HepG2 (cell line): ENCODE results near the gene RALB. TPM values are rescaled to one million over a fixed set of nuclear protein-coding genes. Genes with fewer than 3 reads are reported as not detected.

Experiments used
- FIP1L1 ChIP-seq: fragments of 200-400 bp; formaldehyde crosslinking; IDR thresholded peaks from 2 replicates; pipeline ENCODE4 v1.6.1; 2018; ENCODE audit warnings: low read depth, mild to moderate bottlenecking, low read length, moderate library complexity, borderline replicate concordance; ENCODE audit not compliant: insufficient read depth
- NFYC ChIP-seq: IDR thresholded peaks from 2 replicates; pipeline ENCODE4 v1.6.1; 2016; ENCODE audit warnings: missing genetic modification reagents, missing compliant biosample characterization
- RNF2 ChIP-seq: fragments of 450-650 bp; conservative IDR thresholded peaks from 2 replicates; pipeline ENCODE4 v1.6.1; 2016; ENCODE audit warnings: low read depth
- SMAD9 ChIP-seq: sonication (generic); formaldehyde crosslinking; IDR thresholded peaks from 2 replicates; pipeline ENCODE4 v1.5.1; 2020; ENCODE audit warnings: mild to moderate bottlenecking, missing genetic modification reagents
- TEAD3 ChIP-seq: optimal IDR thresholded peaks from 2 replicates; pipeline ENCODE3; 2016; ENCODE audit warnings: borderline replicate concordance
- ZNF124 ChIP-seq: sonication (generic); formaldehyde crosslinking; IDR thresholded peaks from 2 replicates; pipeline ENCODE4 v1.4.0; 2020; ENCODE audit warnings: missing genetic modification reagents
- ZSCAN31 ChIP-seq: sonication (generic); formaldehyde crosslinking; IDR thresholded peaks from 2 replicates; pipeline ENCODE4 v1.5.0; 2020; ENCODE audit warnings: low read depth, mild to moderate bottlenecking, missing genetic modification reagents
- polyA plus RNA-seq, 8 experiments: library from polyadenylated mRNA; depleted of rRNA in 3 of 8; stranded (reverse) in 7 of 8; unstranded in 1 of 8; fragments of >200 nt; fragmentation: Illumina TruSeq in 4 of 8; extraction: Trizol in 4 of 8; gene quantifications; 2 replicates each; pipeline versions ENCODE4 v1.2.1 to v1.2.3, GENCODE V29; 2011 to 2016; ENCODE audit warnings: low read depth in 4 of 8, missing spikeins in 1 of 8, mixed read lengths in 1 of 8; ENCODE audit not compliant: insufficient read depth in 1 of 8
- total RNA-seq, 5 experiments: library from RNA; depleted of rRNA; stranded (reverse); fragments of >200 nt; fragmentation: Illumina TruSeq; extraction: Trizol; gene quantifications; 2 replicates each; pipeline ENCODE4 v1.2.3, GENCODE V29; 2016; ENCODE audit warnings: low read depth in 1 of 5
- TF ChIP-seq, protein P1 (sequence below): IDR thresholded peaks from 2 replicates; pipeline ENCODE4 v1.4.0; 2020; ENCODE audit warnings: mild to moderate bottlenecking, missing genetic modification reagents
- TF ChIP-seq, protein P2 (sequence below): sonication (generic); formaldehyde crosslinking; IDR thresholded peaks from 2 replicates; pipeline ENCODE4 v1.9.0; 2021; ENCODE audit warnings: missing genetic modification reagents, borderline replicate concordance
- TF ChIP-seq, protein P3 (sequence below): sonication (generic); formaldehyde crosslinking; IDR thresholded peaks from 2 replicates; pipeline ENCODE4 v1.4.0; 2020; ENCODE audit warnings: missing genetic modification reagents
- TF ChIP-seq, protein P4 (sequence below): sonication (generic); formaldehyde crosslinking; IDR thresholded peaks from 2 replicates; pipeline ENCODE4 v1.4.0; 2020; ENCODE audit warnings: missing genetic modification reagents; ENCODE audit errors: not compliant biosample characterization
- TF ChIP-seq, protein P5 (sequence below): sonication (generic); formaldehyde crosslinking; IDR thresholded peaks from 2 replicates; pipeline ENCODE4 v1.4.0; 2020; ENCODE audit warnings: missing genetic modification reagents

Gene RALB
- total and polyA plus RNA-seq, 2 of the 13 experiments (the other 11 are each of a cell fraction or from before 2014, with no cell fraction given), result 37.8 to 43.2 TPM

DNA sequence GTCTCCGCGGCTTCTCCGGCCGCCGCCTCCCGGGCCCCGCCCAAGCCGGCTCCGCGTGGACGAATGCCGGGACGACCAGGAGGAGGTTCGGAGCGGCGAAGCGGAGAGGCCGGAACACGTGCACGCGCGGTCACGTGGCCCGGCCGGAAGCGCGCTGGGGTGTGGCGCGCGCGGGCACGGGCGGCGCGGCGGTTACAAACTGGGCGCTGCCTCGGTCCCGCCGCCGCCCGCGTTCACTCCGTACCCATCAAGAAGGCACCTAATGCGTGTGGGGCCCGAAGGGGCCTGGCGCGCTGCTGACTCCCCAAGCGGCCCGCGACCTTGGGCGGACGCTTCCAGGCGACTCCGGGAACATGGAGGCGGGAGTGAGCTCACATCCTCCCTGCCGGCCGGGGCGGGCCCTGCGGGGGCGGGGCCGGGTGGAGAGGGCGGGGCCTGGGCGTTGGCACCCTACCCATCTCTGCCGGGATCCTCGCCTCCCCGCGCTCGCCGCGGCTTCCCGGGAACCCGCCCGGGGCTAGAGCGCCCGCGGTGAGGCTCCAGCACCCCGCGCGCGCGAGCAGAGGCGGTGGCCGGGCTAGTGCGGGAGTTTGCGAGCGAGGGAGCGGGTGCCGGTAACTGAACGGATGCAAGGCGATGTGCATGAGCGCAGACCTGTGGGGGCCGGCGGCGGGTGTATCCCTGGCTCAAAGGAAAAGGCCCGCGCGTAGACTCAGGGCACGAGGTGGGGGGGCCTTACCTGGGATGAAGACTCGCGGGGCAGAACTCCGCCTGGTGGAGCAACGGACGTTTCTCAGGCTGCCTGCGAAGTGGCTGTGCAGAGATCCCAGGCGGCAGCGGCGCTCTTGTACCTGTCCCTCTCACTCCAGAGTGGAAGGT, 29.4 kb upstream of the RALB start, which contains the start of gene TMEM185B (continued):
- TF ChIP-seq, protein P1, sequence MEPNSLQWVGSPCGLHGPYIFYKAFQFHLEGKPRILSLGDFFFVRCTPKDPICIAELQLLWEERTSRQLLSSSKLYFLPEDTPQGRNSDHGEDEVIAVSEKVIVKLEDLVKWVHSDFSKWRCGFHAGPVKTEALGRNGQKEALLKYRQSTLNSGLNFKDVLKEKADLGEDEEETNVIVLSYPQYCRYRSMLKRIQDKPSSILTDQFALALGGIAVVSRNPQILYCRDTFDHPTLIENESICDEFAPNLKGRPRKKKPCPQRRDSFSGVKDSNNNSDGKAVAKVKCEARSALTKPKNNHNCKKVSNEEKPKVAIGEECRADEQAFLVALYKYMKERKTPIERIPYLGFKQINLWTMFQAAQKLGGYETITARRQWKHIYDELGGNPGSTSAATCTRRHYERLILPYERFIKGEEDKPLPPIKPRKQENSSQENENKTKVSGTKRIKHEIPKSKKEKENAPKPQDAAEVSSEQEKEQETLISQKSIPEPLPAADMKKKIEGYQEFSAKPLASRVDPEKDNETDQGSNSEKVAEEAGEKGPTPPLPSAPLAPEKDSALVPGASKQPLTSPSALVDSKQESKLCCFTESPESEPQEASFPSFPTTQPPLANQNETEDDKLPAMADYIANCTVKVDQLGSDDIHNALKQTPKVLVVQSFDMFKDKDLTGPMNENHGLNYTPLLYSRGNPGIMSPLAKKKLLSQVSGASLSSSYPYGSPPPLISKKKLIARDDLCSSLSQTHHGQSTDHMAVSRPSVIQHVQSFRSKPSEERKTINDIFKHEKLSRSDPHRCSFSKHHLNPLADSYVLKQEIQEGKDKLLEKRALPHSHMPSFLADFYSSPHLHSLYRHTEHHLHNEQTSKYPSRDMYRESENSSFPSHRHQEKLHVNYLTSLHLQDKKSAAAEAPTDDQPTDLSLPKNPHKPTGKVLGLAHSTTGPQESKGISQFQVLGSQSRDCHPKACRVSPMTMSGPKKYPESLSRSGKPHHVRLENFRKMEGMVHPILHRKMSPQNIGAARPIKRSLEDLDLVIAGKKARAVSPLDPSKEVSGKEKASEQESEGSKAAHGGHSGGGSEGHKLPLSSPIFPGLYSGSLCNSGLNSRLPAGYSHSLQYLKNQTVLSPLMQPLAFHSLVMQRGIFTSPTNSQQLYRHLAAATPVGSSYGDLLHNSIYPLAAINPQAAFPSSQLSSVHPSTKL (CRISPR knock-in tag), result no peak; the same call in 1 of the 2 replicates
- TF ChIP-seq, protein P2, sequence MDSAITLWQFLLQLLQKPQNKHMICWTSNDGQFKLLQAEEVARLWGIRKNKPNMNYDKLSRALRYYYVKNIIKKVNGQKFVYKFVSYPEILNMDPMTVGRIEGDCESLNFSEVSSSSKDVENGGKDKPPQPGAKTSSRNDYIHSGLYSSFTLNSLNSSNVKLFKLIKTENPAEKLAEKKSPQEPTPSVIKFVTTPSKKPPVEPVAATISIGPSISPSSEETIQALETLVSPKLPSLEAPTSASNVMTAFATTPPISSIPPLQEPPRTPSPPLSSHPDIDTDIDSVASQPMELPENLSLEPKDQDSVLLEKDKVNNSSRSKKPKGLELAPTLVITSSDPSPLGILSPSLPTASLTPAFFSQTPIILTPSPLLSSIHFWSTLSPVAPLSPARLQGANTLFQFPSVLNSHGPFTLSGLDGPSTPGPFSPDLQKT (CRISPR knock-in tag), result no peak
- no peak for TF ChIP-seq ZNF124
- TF ChIP-seq, protein P3, sequence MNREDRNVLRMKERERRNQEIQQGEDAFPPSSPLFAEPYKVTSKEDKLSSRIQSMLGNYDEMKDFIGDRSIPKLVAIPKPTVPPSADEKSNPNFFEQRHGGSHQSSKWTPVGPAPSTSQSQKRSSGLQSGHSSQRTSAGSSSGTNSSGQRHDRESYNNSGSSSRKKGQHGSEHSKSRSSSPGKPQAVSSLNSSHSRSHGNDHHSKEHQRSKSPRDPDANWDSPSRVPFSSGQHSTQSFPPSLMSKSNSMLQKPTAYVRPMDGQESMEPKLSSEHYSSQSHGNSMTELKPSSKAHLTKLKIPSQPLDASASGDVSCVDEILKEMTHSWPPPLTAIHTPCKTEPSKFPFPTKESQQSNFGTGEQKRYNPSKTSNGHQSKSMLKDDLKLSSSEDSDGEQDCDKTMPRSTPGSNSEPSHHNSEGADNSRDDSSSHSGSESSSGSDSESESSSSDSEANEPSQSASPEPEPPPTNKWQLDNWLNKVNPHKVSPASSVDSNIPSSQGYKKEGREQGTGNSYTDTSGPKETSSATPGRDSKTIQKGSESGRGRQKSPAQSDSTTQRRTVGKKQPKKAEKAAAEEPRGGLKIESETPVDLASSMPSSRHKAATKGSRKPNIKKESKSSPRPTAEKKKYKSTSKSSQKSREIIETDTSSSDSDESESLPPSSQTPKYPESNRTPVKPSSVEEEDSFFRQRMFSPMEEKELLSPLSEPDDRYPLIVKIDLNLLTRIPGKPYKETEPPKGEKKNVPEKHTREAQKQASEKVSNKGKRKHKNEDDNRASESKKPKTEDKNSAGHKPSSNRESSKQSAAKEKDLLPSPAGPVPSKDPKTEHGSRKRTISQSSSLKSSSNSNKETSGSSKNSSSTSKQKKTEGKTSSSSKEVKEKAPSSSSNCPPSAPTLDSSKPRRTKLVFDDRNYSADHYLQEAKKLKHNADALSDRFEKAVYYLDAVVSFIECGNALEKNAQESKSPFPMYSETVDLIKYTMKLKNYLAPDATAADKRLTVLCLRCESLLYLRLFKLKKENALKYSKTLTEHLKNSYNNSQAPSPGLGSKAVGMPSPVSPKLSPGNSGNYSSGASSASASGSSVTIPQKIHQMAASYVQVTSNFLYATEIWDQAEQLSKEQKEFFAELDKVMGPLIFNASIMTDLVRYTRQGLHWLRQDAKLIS (CRISPR knock-in tag), result no peak
- TF ChIP-seq ZSCAN31 (CRISPR knock-in tag), result peak; percentile 81; the same call in 1 of the 2 replicates
- no peak for TF ChIP-seq RNF2
- TF ChIP-seq TEAD3 (CRISPR knock-in tag), result no peak
- TF ChIP-seq, protein P4, sequence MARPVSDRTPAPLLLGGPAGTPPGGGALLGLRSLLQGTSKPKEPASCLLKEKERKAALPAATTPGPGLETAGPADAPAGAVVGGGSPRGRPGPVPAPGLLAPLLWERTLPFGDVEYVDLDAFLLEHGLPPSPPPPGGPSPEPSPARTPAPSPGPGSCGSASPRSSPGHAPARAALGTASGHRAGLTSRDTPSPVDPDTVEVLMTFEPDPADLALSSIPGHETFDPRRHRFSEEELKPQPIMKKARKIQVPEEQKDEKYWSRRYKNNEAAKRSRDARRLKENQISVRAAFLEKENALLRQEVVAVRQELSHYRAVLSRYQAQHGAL, result no peak
- TF ChIP-seq, protein P5, sequence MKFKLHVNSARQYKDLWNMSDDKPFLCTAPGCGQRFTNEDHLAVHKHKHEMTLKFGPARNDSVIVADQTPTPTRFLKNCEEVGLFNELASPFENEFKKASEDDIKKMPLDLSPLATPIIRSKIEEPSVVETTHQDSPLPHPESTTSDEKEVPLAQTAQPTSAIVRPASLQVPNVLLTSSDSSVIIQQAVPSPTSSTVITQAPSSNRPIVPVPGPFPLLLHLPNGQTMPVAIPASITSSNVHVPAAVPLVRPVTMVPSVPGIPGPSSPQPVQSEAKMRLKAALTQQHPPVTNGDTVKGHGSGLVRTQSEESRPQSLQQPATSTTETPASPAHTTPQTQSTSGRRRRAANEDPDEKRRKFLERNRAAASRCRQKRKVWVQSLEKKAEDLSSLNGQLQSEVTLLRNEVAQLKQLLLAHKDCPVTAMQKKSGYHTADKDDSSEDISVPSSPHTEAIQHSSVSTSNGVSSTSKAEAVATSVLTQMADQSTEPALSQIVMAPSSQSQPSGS, result no peak
- TF ChIP-seq FIP1L1, result no peak
- no peak for TF ChIP-seq SMAD9 (CRISPR knock-in tag)
- no peak for TF ChIP-seq NFYC (CRISPR knock-in tag)
